H1 (cell line): ENCODE results near the gene PET100. TPM values are rescaled to one million over a fixed set of nuclear protein-coding genes. Genes with fewer than 3 reads are reported as not detected.

Experiments
- CTCF ChIA-PET: fragments of 300-600 bp; sonication (Branson Sonifier 250); formaldehyde crosslinking; loops from one replicate; lab custom pipeline; 2021; ENCODE audit not compliant: partially characterized antibody; lab: Charles Lee
- POLR2A ChIA-PET: fragments of 300-600 bp; sonication (Branson Sonifier 250); formaldehyde crosslinking; loops from one replicate; lab custom pipeline; 2021; ENCODE audit warnings: inconsistent platforms; ENCODE audit not compliant: partially characterized antibody; lab: Charles Lee
- DNase-seq, 2 experiments: peaks; one replicate each; pipeline versions ENCODE4 v3.0.0 to v3.0.0-alpha.2; 2010 to 2022; ENCODE audit warnings: low spot score in 2 of 2, low read depth in 1 of 2, mixed read lengths in 1 of 2
- FAIRE-seq: peaks from 2 replicates; lab custom pipeline; 2011; peaks lifted over from hg19 to GRCh38; lab: Jason Lieb, UNC
- H2AFZ ChIP-seq: 2 replicates; pipeline ENCODE4 v1.8.1; 2012; ENCODE audit warnings: low read length, inconsistent platforms
- H2AK5ac ChIP-seq: 2 replicates; pipeline ENCODE4 v1.6.1; 2013; ENCODE audit warnings: low read depth, low read length
- H2BK120ac ChIP-seq: replicated peaks from 2 replicates; pipeline ENCODE3; 2013; ENCODE audit warnings: low read depth, low read length, inconsistent platforms
- H2BK12ac ChIP-seq: 2 replicates; pipeline ENCODE4 v1.6.1; 2013; ENCODE audit warnings: low read depth, low read length
- H2BK15ac ChIP-seq: 2 replicates; pipeline ENCODE4 v1.6.1; 2013; ENCODE audit warnings: low read length
- H2BK20ac ChIP-seq: 2 replicates; pipeline ENCODE4 v1.6.1; 2013; ENCODE audit warnings: low read length
- H2BK5ac ChIP-seq: 2 replicates; pipeline ENCODE4 v1.6.1; 2013; ENCODE audit warnings: low read depth, low read length
- H3K14ac ChIP-seq: 2 replicates; pipeline ENCODE4 v1.6.1; 2013; ENCODE audit warnings: inconsistent platforms; ENCODE audit not compliant: insufficient read length
- H3K18ac ChIP-seq: 2 replicates; pipeline ENCODE4 v1.6.1; 2013; ENCODE audit warnings: low read length; ENCODE audit errors: extremely low read depth
- H3K23ac ChIP-seq: 2 replicates; pipeline ENCODE4 v1.6.1; 2013; ENCODE audit warnings: inconsistent platforms; ENCODE audit not compliant: insufficient read length
- H3K23me2 ChIP-seq: 2 replicates; pipeline ENCODE4 v1.6.1; 2013; ENCODE audit warnings: low read depth, low read length
- H3K27ac ChIP-seq: 2 replicates; pipeline ENCODE4 v1.6.1; 2011; ENCODE audit warnings: low read depth, low read length, inconsistent platforms
- H3K27me3 ChIP-seq, 4 experiments: replicated peaks in 1 of 4; 1 replicate in 1 of 4; 2 replicates in 3 of 4; pipeline versions ENCODE4 v1.6.1 to v1.8.1; 2011 to 2013; ENCODE audit warnings: low read length in 3 of 4, mild to moderate bottlenecking in 3 of 4, inconsistent platforms in 2 of 4, mixed read lengths in 2 of 4, moderate library complexity in 1 of 4; ENCODE audit not compliant: control insufficient read depth in 3 of 4, insufficient read depth in 3 of 4; ENCODE audit errors: extremely low read depth in 1 of 4
- H3K36me3 ChIP-seq, 4 experiments: 2 replicates each; pipeline versions ENCODE4 v1.6.1 to v1.8.1; 2011 to 2013; ENCODE audit warnings: mild to moderate bottlenecking in 4 of 4, low read length in 3 of 4, moderate library complexity in 2 of 4, control low read depth in 1 of 4, inconsistent platforms in 1 of 4; ENCODE audit not compliant: insufficient read depth in 4 of 4, control insufficient read depth in 2 of 4
- H3K4ac ChIP-seq: replicated peaks from 2 replicates; pipeline ENCODE3; 2013; ENCODE audit warnings: low read length, low read depth, mixed read lengths, inconsistent platforms; ENCODE audit not compliant: insufficient read length
- H3K4me1 ChIP-seq, 4 experiments: replicated peaks in 1 of 4; 1 replicate in 1 of 4; 2 replicates in 3 of 4; pipeline versions ENCODE4 v1.6.1 to v1.8.1; 2011 to 2013; ENCODE audit warnings: low read length in 3 of 4, inconsistent platforms in 2 of 4, mixed read lengths in 1 of 4; ENCODE audit not compliant: insufficient read depth in 4 of 4, control insufficient read depth in 3 of 4
- H3K4me2 ChIP-seq, 2 experiments: 2 replicates each; pipeline versions ENCODE4 v1.6.1 to v1.8.1; 2011 to 2013; ENCODE audit warnings: low read depth in 2 of 2, low read length in 2 of 2, control low read depth in 1 of 2, inconsistent platforms in 1 of 2, mild to moderate bottlenecking in 1 of 2; ENCODE audit not compliant: insufficient read depth in 1 of 2
- H3K4me3 ChIP-seq, 4 experiments: fragments of 200-600, 300-600 bp in 1 of 4; sonication (generic), shearing (Covaris generic), sonication (Bioruptor Twin) in 1 of 4; 2 replicates each; pipeline versions ENCODE4 v1.5.1 to v1.8.1; 2011 to 2016; ENCODE audit warnings: low read length in 4 of 4, low read depth in 3 of 4, control low read depth in 2 of 4, inconsistent platforms in 2 of 4, mild to moderate bottlenecking in 2 of 4, mixed read lengths in 1 of 4, moderate library complexity in 1 of 4; ENCODE audit not compliant: insufficient read depth in 2 of 4; ENCODE audit errors: extremely low read depth in 1 of 4
- H3K56ac ChIP-seq: replicated peaks from 2 replicates; pipeline ENCODE3; 2013; ENCODE audit warnings: low read depth, mild to moderate bottlenecking, mixed read lengths, low read length, inconsistent platforms; ENCODE audit not compliant: insufficient read length
- H3K79me1 ChIP-seq: 2 replicates; pipeline ENCODE4 v1.6.1; 2013; ENCODE audit warnings: low read depth, low read length, control low read depth
- H3K79me2 ChIP-seq, 2 experiments: 2 replicates each; pipeline versions ENCODE4 v1.6.1 to v1.8.1; 2012 to 2013; ENCODE audit warnings: low read length in 2 of 2, mild to moderate bottlenecking in 2 of 2, inconsistent platforms in 1 of 2; ENCODE audit not compliant: insufficient read depth in 2 of 2, control insufficient read depth in 1 of 2
- H3K9ac ChIP-seq, 4 experiments: replicated peaks in 1 of 4; 1 replicate in 1 of 4; 2 replicates in 3 of 4; pipeline versions ENCODE4 v1.6.1 to v1.8.1; 2011 to 2013; ENCODE audit warnings: low read depth in 3 of 4, low read length in 3 of 4, control low read depth in 2 of 4, mild to moderate bottlenecking in 2 of 4, moderate library complexity in 2 of 4, inconsistent platforms in 1 of 4; ENCODE audit errors: extremely low read depth in 1 of 4
- H3K9me3 ChIP-seq, 2 experiments: 2 replicates each; pipeline versions ENCODE4 v1.6.1 to v1.8.1; 2012 to 2013; ENCODE audit warnings: mild to moderate bottlenecking in 2 of 2, moderate library complexity in 2 of 2, control low read depth in 1 of 2, inconsistent platforms in 1 of 2, low read depth in 1 of 2, low read length in 1 of 2, mixed read lengths in 1 of 2; ENCODE audit not compliant: insufficient read depth in 2 of 2
- H4K20me1 ChIP-seq, 2 experiments: replicated peaks in 1 of 2; 2 replicates each; pipeline versions ENCODE3 to v1.8.1; 2011 to 2013; ENCODE audit warnings: inconsistent platforms in 2 of 2, low read length in 2 of 2, mild to moderate bottlenecking in 1 of 2; ENCODE audit not compliant: insufficient read depth in 2 of 2, control insufficient read depth in 1 of 2
- H4K5ac ChIP-seq: 2 replicates; pipeline ENCODE4 v1.6.1; 2013; ENCODE audit warnings: low read length, low read depth, mixed read lengths, inconsistent platforms; ENCODE audit not compliant: insufficient read length
- H4K8ac ChIP-seq: 2 replicates; pipeline ENCODE4 v1.8.0; 2013; ENCODE audit warnings: mild to moderate bottlenecking, moderate library complexity, low read length, inconsistent platforms; ENCODE audit not compliant: insufficient read depth; ENCODE audit errors: extremely low read depth
- H4K91ac ChIP-seq: replicated peaks from 2 replicates; pipeline ENCODE3; 2013; ENCODE audit warnings: low read length, mixed read lengths, inconsistent platforms; ENCODE audit not compliant: insufficient read length
- KDM1A ChIP-seq: fragments of 200-600, 300-600 bp; sonication (generic); IDR thresholded peaks from 2 replicates; pipeline ENCODE4 v1.7.1; 2016; ENCODE audit warnings: mild to moderate bottlenecking, low read length, borderline replicate concordance
- TBP ChIP-seq: IDR thresholded peaks from 2 replicates; pipeline ENCODE4 v1.6.1; 2011; ENCODE audit warnings: low read depth, low read length, improper control_type of control experiment
- WGBS, 2 experiments: shearing (Covaris generic) in 1 of 2; methylation state at CpG; one replicate each; pipeline versions ENCODE4 v1.1.6 to v1.1.7; 2013 to 2015; ENCODE audit warnings: low lambda C conversion rate in 2 of 2, mixed read lengths in 2 of 2, inconsistent platforms in 1 of 2, low coverage in 1 of 2, missing lambda C conversion rate in 1 of 2; ENCODE audit not compliant: insufficient replicate concordance in 2 of 2, insufficient coverage in 1 of 2, insufficient read length in 1 of 2; ENCODE audit errors: extremely low coverage in 1 of 2, missing lambda C conversion rate in 1 of 2; 5-methylcytosine and 5-hydroxymethylcytosine counted together
- polyA plus RNA-seq, 7 experiments: library from polyadenylated mRNA; depleted of rRNA in 3 of 7; stranded (reverse) in 5 of 7; unstranded in 2 of 7; fragments of >200 nt in 5 of 7; fragments of 200-250 nt in 2 of 7; gene quantifications; 1 replicate in 5 of 7; 2 replicates in 1 of 7; 4 replicates in 1 of 7; pipeline versions ENCODE4 v1.2.1 to v1.2.3, GENCODE V29; 2011 to 2013; ENCODE audit warnings: missing spikeins in 2 of 7, mixed read lengths in 2 of 7
- total RNA-seq: library from RNA; stranded (reverse); fragmentation: NEBNext Ultra II Directional; extraction: Animal tissue kit (Norgen Biotek cat#: 25700); gene quantifications from 2 replicates; pipeline ENCODE4 v1.2.1, GENCODE V29; 2021

PET100 gene
- total and polyA plus RNA-seq, 2 of the 8 experiments (the other 6 are each of a cell fraction or from before 2014, with no cell fraction given): 80.8 to 105 TPM

GRCh38 chr19:7607212-7607873 is 22.2 kb upstream of the PET100 start:
- POLR2A ChIA-PET: interaction anchor here (1.4 to 6.2 kb wide), 4 partner anchors 11 to 27 kb away, joined by 3 to 29 read pairs (median 7); partner anchors contain the start of gene CAMSAP3
- Histone ChIP-seq H3K4ac (no peak overlapping the region), H4K5ac (no peak overlapping the region), H3K23me2 (no peaks in the 10 kb centered on the region), H2AK5ac (no peak overlapping the region), H4K20me1 (peaks cover 0 to 21% of the 10 kb centered on the region in 2 experiments), H2BK120ac (no peak overlapping the region), H4K91ac (no peak overlapping the region), H3K27ac (no peak overlapping the region), H3K27me3 (no peaks in the 10 kb centered on the region)
- WGBS, 2 experiments: 90% methylated on average over 3 of the region's 10 CpGs; no CpG with 5 or more reads in 1 of the 2 experiments
- DNase-seq (no peak), FAIRE-seq (no peak)
- TF ChIP-seq TBP (no peak), KDM1A (peak; percentile 65; the same call in 1 of the 2 replicates)
- TF ChIP-seq, all 59 proteins: peak for 1
- Histone ChIP-seq H3K36me3 (peaks cover 2 to 26% (median 11%) of the 10 kb centered on the region in 4 experiments; a peak in 5 of 8 replicates), H3K18ac (no peak overlapping the region), H2AFZ (no peak overlapping the region), H3K79me1 (no peaks in the 10 kb centered on the region; the same call in none of the 2 replicates), H2BK12ac (no peak overlapping the region), H3K4me1 (no peaks in the 10 kb centered on the region; a peak in 3 of 7 replicates), H3K23ac (no peak overlapping the region), H3K9me3 (no peaks in the 10 kb centered on the region), H3K14ac (no peak overlapping the region), H3K4me2 (no peak overlapping the region), H2BK20ac (no peak overlapping the region), H3K4me3 (no peak overlapping the region), H2BK5ac (no peak overlapping the region), H3K79me2 (0 out of 4 replicates have a peak, but pooled peaks cover 0 to under 1% of the 10 kb centered on the region in 2 experiments), H4K8ac (no peak overlapping the region; the same call in 1 of the 2 replicates), H3K56ac (no peak overlapping the region), H3K9ac (no peak overlapping the region), H2BK15ac (no peak overlapping the region)
- CTCF ChIA-PET: interaction anchor here (0.7 to 2.1 kb wide), 5 partner anchors 15 to 253 kb away, joined by 3 to 8 read pairs (median 4); no protein-coding TSS in a partner anchor
